NCI-H2107 treated with DMSO at 0.1 percent for 48 hours (cell line): ENCODE measurements around the gene EMC10.
A peak's percentile ranks its signal among the peaks of the same experiment; 100 is the strongest.
"Not testable (repeated sequence)": the region's sequence is repeated elsewhere in the genome, so short reads cannot be mapped to it uniquely, and the experiment has no call there.

Experiments
- DNase-seq: peaks from one replicate; lab custom pipeline; 2025; ENCODE audit not compliant: unreplicated experiment; lab: John Stamatoyannopoulos, UW

The EMC10 gene

GRCh38 chr19:50476224-50476906 lies at the start of gene EMC10, which contains the start of gene GARIN5A:
TSS of gene EMC10 (plus strand) at chr19:50476507. CDS start at chr19:50476545, 38 bp downstream.
TSS of gene GARIN5A (minus strand) at chr19:50476848. CDS start at chr19:50476388, 460 bp downstream.
- DNase-seq: peak; percentile 72

DNA sequence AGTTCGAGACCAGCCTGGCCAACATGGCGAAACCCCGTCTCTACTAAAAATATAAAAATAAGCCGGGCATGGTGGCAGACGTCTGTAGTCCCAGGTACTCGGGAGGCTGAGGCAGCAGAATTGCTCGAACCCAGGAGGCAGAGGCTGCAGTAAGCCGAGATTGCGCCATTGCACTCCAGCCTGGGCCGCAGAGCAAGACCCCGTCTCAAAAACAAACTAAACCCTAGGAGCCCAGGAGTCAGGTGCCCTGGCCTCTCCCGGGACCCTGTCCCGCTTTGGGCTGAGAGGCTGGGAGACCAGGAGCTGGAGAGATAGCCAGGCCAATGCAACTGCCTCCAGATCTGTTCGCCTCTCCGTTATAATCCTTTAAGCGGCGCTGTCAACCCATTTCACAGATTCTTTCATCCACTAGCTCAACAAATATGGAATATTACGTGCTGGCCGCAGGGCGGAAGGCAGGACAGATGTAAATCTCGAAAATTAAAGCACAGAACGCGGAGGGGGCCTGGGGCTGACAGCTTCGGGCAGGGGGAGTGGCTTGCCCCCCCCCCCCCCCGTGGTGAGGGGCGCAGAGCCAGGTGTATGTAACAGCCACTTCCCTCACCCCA lies 48.9 kb upstream of the EMC10 start:
- no peak for DNase-seq

- no peak for DNase-seq
Measured at GRCh38 chr19:50427997-50428425, 48.3 kb upstream of the EMC10 start.

DNA sequence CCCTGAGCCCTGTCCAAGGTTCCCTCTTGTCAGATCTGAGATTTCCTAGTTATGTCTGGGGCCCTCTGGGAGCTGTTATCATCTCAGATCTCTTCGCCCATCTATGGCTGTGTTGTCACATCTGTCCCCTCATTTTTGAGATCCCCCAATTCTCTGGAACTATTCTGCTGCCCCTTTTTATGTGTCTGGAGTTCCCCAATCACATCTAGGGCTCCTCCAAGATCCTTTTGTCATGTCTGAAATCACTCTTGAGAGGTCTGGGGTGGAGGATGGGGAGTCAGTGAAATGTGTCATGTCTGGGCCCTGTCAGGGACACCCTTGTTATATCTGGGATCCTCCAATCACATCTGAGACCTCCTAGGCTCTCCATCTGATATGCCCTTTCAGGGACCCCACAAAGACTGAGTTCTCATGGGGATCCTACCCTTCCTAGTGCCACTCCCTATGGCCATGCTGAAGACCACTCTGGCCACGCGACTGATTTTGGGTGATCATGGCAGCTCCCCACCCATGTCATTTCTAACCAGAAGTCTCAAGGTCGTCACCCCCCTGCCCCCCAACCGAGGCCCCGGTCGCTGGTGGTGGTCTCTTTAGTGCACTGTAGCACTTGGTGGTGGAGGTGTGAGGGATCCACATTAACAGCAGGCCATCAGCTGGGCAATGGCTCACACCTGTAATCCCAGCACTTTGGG lies 47.4 kb upstream of the EMC10 start:
- no peak for DNase-seq

DNA sequence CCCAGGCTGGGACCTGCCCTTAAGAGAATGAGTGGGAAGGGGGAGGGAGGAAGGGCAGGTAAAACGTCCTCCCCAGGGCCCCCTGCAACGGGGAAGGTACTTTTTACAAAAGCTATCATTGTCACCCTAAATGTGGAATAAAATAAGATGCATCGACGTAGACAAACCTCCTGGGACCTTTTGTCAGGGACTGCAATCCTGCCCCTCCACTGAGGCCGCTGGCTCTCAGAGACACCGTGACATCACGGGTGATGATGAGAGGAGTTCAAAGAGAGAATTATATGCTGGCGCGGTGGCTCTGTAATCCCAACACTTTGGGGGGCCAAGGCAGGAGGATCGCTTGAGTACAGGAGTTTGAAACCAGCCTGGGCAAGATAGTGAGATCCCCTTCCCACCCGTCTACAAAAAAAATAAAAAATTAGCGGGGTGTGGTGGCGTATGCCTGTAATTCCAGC lies 45.4 kb upstream of the EMC10 start:
- DNase-seq: no peak

DNA sequence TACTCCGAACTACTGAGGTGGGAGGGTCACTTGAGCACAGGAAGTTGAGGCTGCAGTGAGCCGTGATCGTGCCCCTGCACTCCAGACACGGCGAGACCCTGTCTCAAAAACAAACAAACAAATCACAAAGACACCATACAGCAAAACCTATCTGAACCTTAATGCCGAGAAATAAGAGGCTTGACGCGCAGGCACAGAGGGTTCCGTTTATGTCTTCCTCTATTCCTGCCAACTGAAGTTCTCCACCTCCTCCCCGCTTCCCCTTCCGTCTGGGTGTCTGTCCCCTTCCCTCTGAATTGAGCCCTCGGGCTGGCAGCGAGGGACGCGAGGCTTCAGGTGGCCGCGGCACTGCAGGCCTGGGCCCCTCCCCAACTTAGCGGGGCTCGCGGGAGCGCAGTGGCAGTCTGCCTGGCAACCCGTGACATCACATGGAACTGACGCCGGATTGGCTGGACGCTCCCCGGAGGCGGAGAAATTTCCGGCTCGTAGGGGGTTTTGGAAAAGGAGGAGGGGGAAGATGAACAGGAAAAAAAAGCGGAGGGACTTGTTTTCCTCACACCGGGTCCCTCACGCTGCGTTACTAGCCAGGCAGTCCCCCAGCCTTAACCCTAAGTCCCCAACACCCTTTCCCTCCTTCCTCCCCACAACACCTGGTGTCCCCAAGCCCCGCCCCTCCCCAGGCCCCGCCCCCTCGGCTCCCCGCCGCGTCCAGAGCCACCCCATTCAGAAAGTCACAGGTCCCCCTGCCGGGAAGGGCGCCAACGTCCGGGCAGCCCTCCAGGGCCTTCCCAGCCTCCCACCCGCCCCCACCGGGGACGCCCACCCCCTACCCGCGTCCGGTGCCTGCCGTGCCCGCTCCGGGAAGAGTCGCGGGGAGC lies 44.7 kb upstream of the EMC10 start:
- peak; percentile 65 for DNase-seq

DNA sequence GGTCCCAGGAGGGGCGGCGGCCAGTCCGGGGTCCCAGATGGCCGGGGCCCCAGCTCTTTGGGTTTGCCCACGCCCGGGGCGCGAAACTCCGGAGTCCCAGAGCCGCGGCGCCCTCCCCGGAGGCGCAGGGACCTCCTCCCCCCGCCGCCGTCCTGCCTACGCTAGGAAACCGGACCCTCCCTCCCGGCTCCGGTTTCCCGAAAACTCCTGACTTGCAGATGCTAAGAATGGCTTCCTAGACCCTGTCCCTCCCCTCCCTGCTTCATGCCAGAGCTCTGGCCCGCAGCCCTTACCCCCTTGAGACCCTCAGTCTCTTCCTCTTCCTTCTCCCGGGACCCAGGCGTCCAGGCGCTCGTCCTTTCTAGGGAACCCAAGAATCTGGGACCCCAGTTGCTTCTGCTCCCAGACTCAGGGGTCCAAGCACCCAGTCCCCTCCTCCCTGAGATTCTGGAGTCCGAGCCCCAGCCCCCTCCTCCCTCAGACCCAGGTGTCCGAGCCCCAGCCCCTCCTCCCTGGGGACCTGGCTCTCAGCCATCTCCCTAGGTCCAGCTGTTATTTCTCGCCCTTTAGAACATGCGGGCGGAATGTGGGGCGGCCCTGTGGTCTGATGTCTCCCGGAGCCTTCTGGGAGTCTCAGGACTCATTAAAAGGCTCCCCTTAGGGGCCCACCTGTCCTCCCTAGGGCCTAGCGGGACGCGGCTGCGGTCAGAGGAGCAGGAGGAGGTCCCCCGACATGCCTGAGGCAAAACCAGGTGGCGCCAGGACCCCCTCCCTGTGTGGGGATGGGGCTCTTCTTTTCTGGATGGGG lies 43.9 kb upstream of the EMC10 start, which contains the start of gene MYBPC2:
Gene MYBPC2, plus strand, starts transcription at position 672 of the 808 bp plus-strand sequence. Its CDS starts 62 bp downstream, at position 734.
- peak; percentile 21 for DNase-seq

DNA sequence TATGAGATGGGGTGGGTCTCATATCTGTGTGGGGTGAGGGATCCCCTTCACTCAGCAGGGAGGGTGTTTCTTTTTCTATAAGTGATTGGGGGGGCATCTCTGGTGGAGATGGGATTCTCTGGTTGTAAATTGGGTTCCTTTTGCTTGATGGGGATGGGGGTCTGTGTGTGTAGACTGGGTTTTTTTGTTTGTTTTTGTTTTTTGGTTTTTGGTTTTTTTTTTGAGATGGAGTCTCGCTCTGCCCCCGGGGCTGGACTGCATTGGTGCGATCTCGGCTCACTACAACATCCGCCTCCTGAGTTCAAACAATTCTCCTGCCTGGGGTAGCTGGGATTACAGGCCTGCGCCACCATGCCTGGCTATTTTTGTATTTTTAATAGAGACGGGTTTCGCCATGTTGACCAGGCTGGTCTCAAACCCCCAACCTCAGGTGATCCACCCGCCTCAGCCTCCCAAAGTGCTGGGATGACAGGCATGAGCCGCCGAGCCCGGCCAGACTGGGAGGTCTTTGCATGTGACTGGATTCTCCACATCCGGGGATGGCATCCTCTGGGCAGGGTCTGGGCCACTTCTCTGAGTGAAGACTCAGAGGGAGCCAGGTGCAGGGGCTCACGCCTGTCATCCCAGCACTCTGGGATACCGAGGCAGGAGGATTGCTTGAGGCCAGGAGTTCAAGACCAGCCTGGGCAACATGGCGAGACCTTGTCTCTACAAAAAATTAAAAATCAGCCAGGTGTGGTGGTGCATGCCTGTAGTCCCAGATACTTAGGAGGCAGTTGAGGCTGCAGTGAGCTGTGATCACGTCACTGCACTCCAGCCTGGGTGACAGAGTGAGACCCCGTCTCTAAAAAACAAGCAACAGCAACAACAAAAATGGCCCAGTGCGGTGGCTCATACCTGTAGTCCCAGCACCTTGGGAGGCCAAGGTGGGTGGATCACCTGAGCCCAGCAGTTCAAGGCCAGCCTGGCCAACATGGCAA lies 42.8 kb upstream of the EMC10 start:
- no peak for DNase-seq

DNA sequence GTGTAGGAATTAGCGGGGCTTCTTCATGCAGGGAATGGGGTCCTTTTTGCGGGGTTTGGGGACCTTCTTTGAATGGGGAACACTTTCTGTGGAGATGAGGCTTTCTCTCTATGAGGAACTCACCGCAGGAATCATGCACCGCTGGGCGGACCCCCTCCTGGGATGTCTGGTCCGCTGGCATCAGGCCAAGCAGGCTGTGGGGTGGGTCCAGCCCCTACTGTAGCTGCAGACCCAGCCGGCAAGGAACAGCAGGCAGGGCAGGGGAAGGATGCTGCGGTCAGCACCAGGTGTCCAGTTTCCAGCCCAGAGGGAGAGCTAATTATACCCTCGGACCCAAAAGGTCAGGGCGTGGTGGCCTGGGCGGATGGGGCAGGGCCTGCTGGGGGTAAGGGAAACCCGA lies 41.8 kb upstream of the EMC10 start:
- no peak for DNase-seq

GRCh38 chr19:50435221-50435620 lies 41.1 kb upstream of the EMC10 start:
- DNase-seq: no peak

GRCh38 chr19:50435627-50436026 lies 40.7 kb upstream of the EMC10 start:
- no peak for DNase-seq

DNA sequence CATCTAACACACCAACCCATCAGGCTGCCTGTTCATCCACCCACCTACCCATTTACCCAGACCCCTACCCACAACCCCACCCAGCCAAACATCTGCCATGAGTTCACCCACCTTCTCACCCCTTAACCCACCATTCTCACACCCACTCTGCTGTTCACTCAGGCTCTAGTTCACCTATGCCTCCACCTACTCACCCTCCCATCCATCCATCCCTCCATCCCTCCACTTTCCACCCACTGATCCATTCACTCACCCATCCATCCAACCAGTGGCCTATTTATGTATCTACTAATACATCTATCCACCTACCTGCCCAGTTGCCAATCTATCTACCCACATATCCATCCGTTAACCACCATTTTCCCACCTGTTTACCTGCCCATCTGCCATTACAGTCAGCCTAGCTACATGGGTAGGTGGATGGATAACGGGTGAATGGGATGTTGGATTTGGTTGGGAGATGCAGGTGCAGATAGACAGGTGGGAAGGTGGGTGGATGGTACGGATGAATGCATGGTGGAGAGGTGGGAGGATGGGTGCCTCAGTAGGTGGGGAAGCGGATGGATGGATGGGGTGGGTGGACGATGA lies 38.4 kb upstream of the EMC10 start:
- no peak for DNase-seq

DNA sequence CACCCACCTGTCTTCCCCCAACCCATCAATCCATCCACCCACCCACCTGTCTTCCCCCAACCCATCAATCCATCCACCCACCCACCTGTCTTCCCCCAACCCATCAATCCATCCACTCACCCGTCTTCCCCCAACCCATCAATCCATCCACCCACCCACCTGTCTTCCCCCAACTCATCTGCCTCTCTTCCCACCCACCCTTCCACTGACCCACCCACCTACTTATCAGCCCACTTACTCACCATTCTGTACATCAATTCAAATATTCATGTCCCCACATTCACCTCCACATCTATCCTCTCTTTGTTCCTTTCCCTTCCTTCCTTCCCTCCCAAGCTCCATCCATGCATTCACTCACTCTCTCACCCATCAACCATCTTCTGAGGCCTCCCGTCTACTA lies 37.2 kb upstream of the EMC10 start:
- DNase-seq: not testable (repeated sequence)

DNA sequence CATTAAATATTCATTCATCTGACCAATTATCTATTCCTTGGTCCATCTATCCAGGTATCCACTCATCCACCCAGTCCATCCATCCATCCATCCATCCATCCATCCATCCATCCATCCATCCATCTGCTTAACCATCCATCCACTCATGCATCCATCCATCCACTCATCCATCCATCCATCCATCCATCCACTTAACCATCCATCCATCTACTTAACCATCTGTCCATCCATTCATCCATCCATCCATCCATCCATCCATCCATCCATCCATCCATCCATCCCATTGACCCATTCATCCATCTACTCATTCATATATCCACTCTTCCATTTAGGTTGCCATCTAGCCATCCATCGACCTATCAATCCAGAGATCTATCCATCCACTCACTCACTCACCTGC lies 32.2 kb upstream of the EMC10 start:
- DNase-seq: no peak

- DNase-seq: no peak
Measured at GRCh38 chr19:50447053-50447452, 29.3 kb upstream of the EMC10 start.

DNA sequence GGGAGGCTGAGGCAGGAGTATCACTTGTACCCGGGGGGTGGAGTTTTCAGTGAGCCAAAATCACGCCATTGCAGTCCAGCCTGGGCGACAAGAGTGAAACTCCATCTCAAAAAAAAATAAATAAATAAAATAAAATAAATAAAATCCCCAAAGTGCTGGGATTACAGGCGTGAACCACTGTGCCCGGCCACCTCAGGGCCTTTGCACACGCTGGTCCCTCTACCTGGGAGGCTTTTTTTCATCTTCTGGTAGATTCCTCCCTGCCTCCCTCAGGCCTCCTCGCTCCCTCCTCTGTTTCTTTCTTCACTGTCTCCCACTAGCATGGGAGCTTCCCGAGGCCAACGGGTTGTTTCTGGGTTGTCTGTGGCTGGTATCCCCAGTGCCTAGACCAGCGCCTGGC lies 28.6 kb upstream of the EMC10 start:
- no peak for DNase-seq

GRCh38 chr19:50449236-50449899 lies 26.9 kb upstream of the EMC10 start:
- no peak for DNase-seq
